Mesodermal cell (in vitro differentiated cells): ENCODE data around the gene FARP1.

Experiments
- H3K27ac ChIP-seq: 2 replicates; pipeline ENCODE4 v1.7.0; 2013; ENCODE audit warnings: mild to moderate bottlenecking, low read depth, low read length, moderate library complexity; ENCODE audit not compliant: severe bottlenecking
- H3K36me3 ChIP-seq: 2 replicates; pipeline ENCODE4 v1.7.1; 2013; ENCODE audit warnings: mild to moderate bottlenecking, low read length, moderate library complexity; ENCODE audit not compliant: control insufficient read depth, insufficient read depth
- H3K4me1 ChIP-seq: one replicate; pipeline ENCODE4 v1.7.1; 2013; ENCODE audit warnings: mild to moderate bottlenecking, low read length; ENCODE audit not compliant: insufficient read depth, control insufficient read depth, poor library complexity, severe bottlenecking
- H3K4me3 ChIP-seq: 2 replicates; pipeline ENCODE4 v1.7.0; 2013; ENCODE audit warnings: low read length, control low read depth, mild to moderate bottlenecking; ENCODE audit not compliant: insufficient read depth, poor library complexity, severe bottlenecking; ENCODE audit errors: extremely low read depth
- H3K9me3 ChIP-seq: 2 replicates; pipeline ENCODE4 v1.7.1; 2013; ENCODE audit warnings: mild to moderate bottlenecking, low read length, moderate library complexity; ENCODE audit not compliant: control insufficient read depth
- WGBS, 2 experiments: methylation state at CpG; one replicate each; pipeline ENCODE4 v1.1.5; 2013; ENCODE audit warnings: missing lambda C conversion rate in 2 of 2; ENCODE audit not compliant: insufficient coverage in 2 of 2; 5-methylcytosine and 5-hydroxymethylcytosine counted together

FARP1 gene

GRCh38 chr13:98241976-98242375 lies 99.1 kb downstream of the FARP1 start:
- WGBS, 2 experiments, result 80 to 100% methylated on average over 2 to 5 of the region's 7 CpGs
- Histone ChIP-seq H3K9me3 (no peaks in the 10 kb centered on the region), H3K27ac (no peak overlapping the region)

GRCh38 chr13:98242403-98242802 lies 99.5 kb downstream of the FARP1 start:
- 93 to 100% methylated on average over 2 to 3 of the region's 4 CpGs for WGBS, 2 experiments
- Histone ChIP-seq H3K36me3 (peaks cover 17% of the 10 kb centered on the region), H3K9me3 (no peaks in the 10 kb centered on the region), H3K4me3 (no peak overlapping the region), H3K4me1 (no peaks in the 10 kb centered on the region), H3K27ac (no peak overlapping the region)

More at GRCh38 chr13:98241976-98242375, 99.1 kb downstream of the FARP1 start:
- Histone ChIP-seq H3K4me3 (no peak overlapping the region), H3K36me3 (peaks cover 20% of the 10 kb centered on the region), H3K4me1 (no peaks in the 10 kb centered on the region)

DNA sequence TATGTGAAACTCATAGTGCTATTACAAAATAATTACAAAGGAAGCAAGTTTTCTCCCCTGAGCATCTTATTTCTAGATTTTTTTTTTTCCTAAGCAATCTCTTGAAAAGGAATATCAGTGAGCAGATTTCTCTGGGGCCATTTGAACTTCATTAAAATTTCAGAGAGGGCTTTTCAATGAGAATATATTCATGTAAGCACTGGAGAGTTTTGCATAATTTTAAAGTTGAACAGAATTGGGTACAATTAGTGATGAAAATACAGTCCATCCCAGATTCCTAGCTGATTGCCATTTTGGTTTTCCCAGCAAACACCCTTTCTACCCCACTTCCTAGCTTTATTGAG lies 101.0 kb downstream of the FARP1 start:
- Histone ChIP-seq H3K4me3 (no peak overlapping the region), H3K27ac (no peak overlapping the region), H3K4me1 (no peaks in the 10 kb centered on the region), H3K9me3 (no peaks in the 10 kb centered on the region), H3K36me3 (peaks cover 12% of the 10 kb centered on the region)

DNA sequence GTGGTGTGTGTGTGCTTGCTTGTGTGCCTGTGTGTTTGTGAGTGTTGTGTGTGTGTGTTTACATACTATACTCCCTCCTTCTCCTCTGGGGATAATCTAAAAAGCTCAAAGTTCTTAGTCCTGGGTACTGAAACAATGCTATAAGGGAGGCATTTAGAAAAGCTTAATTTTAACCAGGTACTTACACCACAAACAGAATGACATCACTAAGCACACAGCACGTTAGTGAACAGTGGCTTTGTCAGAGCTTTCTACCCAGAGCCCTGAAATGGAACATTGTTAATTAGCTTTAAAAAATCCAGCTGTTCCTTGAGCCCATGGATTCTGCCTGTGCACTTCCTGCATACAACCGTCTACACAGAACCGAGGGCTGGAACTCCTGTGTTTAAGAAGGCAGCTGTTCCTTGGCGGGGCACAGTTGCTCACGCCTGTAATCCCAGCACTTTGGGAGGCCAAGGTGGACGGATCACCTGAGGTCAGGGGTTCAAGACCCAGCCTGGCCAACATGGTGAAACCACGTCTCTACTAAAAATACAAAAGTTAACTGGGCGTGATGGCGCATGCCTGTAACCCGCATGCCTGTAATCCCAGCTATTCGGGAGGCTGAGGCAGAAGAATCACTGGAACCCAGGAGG lies 103.8 kb downstream of the FARP1 start:
- Histone ChIP-seq H3K36me3 (peaks cover 6% of the 10 kb centered on the region), H3K27ac (no peak overlapping the region)

GRCh38 chr13:98251708-98252107 lies 108.8 kb downstream of the FARP1 start:
- Histone ChIP-seq H3K27ac (no peak overlapping the region), H3K4me3 (no peak overlapping the region), H3K36me3 (peaks cover 4% of the 10 kb centered on the region), H3K9me3 (no peaks in the 10 kb centered on the region), H3K4me1 (peaks cover 42% of the 10 kb centered on the region)
- WGBS, 2 experiments, result 92 to 98% methylated on average over 2 to 6 of the region's 7 CpGs

More for the DNA sequence above, 103.8 kb downstream of the FARP1 start:
- H3K4me1 ChIP-seq, result no peaks in the 10 kb centered on the region
- 95 to 97% methylated on average over 10 to 11 of the region's 11 CpGs for WGBS, 2 experiments
- no peak overlapping the region for H3K4me3 ChIP-seq
- no peaks in the 10 kb centered on the region for H3K9me3 ChIP-seq

- H3K9me3 ChIP-seq, result no peaks in the 10 kb centered on the region
- peaks cover 42% of the 10 kb centered on the region for H3K4me1 ChIP-seq
- 68 to 81% methylated on average over 6 of the region's 7 CpGs for WGBS, 2 experiments
- no peak overlapping the region for H3K4me3 ChIP-seq
- peaks cover 3% of the 10 kb centered on the region for H3K36me3 ChIP-seq
- H3K27ac ChIP-seq, result peak overlapping the region; percentile 75
Measured at GRCh38 chr13:98252931-98253470, 110.1 kb downstream of the FARP1 start.

- Histone ChIP-seq H3K4me3 (no peak overlapping the region), H3K9me3 (no peaks in the 10 kb centered on the region), H3K36me3 (no peaks in the 10 kb centered on the region), H3K27ac (peak overlapping the region; percentile 75), H3K4me1 (peaks cover 42% of the 10 kb centered on the region)
- WGBS, 2 experiments, result 79 to 91% methylated on average over 5 to 6 of the region's 7 CpGs
Measured at GRCh38 chr13:98253526-98253925, 110.6 kb downstream of the FARP1 start.

GRCh38 chr13:98254513-98254912 lies 111.6 kb downstream of the FARP1 start:
- Histone ChIP-seq H3K36me3 (no peaks in the 10 kb centered on the region), H3K9me3 (no peaks in the 10 kb centered on the region), H3K27ac (peak overlapping the region; percentile 33), H3K4me3 (no peak overlapping the region), H3K4me1 (peaks cover 42% of the 10 kb centered on the region)
- WGBS, 2 experiments, result 88 to 100% methylated on average over 1 to 2 of the region's 2 CpGs

GRCh38 chr13:98258226-98258625 lies 115.3 kb downstream of the FARP1 start:
- Histone ChIP-seq H3K9me3 (no peaks in the 10 kb centered on the region), H3K4me3 (no peak overlapping the region), H3K36me3 (no peaks in the 10 kb centered on the region), H3K4me1 (peaks cover 49% of the 10 kb centered on the region), H3K27ac (no peak overlapping the region)
- WGBS, 2 experiments, result 100% methylated on average over 3 of the region's 4 CpGs

- H3K9me3 ChIP-seq, result no peaks in the 10 kb centered on the region
- H3K36me3 ChIP-seq, result no peaks in the 10 kb centered on the region
- peaks cover 28% of the 10 kb centered on the region for H3K4me1 ChIP-seq
- no peak overlapping the region for H3K4me3 ChIP-seq
- peak overlapping the region; percentile 89 for H3K27ac ChIP-seq
- 77 to 85% methylated on average over 7 of the region's 8 CpGs for WGBS, 2 experiments
Measured at GRCh38 chr13:98260357-98261164, 117.7 kb downstream of the FARP1 start.
